ENCODE results near the gene KRT80. TPM values are rescaled to one million over a fixed set of nuclear protein-coding genes. Genes with fewer than 3 reads are reported as not detected.
A peak's percentile ranks its signal among the peaks of the same experiment; 100 is the strongest.

Gene KRT80
- polyA plus RNA-seq, 4 donors: 0.83 to 1.4 (median 1.0) TPM

- DNase-seq (ENCODE audit: low read depth in 4 of 4, low spot score in 3 of 4): no peak
Observed at GRCh38 chr12:52144512-52145227, 47.1 kb downstream of the KRT80 start.

GRCh38 chr12:52142431-52142830 lies 49.4 kb downstream of the KRT80 start:
- no peak for DNase-seq (ENCODE audit: low read depth in 4 of 4, low spot score in 3 of 4)

GRCh38 chr12:52141875-52142274 lies 49.9 kb downstream of the KRT80 start:
- no peak for DNase-seq (ENCODE audit: low read depth in 4 of 4, low spot score in 3 of 4)

- DNase-seq (ENCODE audit: low read depth in 4 of 4, low spot score in 3 of 4): no peak
Observed at GRCh38 chr12:52141306-52141705, 50.5 kb downstream of the KRT80 start.

GRCh38 chr12:52139579-52140062 lies 52.2 kb downstream of the KRT80 start:
- no peak for DNase-seq (ENCODE audit: low read depth in 4 of 4, low spot score in 3 of 4)

GRCh38 chr12:52139147-52139546 lies 52.7 kb downstream of the KRT80 start:
- no peak for DNase-seq (ENCODE audit: low read depth in 4 of 4, low spot score in 3 of 4)

- no peak for DNase-seq (ENCODE audit: low read depth in 4 of 4, low spot score in 3 of 4)
Observed at GRCh38 chr12:52137746-52138145, 54.1 kb downstream of the KRT80 start.

GRCh38 chr12:52132754-52133161 lies 59.1 kb downstream of the KRT80 start:
- no peak for DNase-seq (ENCODE audit: low read depth in 4 of 4, low spot score in 3 of 4)

- no peak for DNase-seq (ENCODE audit: low read depth in 4 of 4, low spot score in 3 of 4)
Observed at GRCh38 chr12:52130711-52131110, 61.1 kb downstream of the KRT80 start.

GRCh38 chr12:52127683-52128450 lies 63.9 kb downstream of the KRT80 start:
- DNase-seq (ENCODE audit: low read depth in 4 of 4, low spot score in 3 of 4): no peak

- DNase-seq (ENCODE audit: low read depth in 4 of 4, low spot score in 3 of 4): no peak
Observed at GRCh38 chr12:52126605-52127578, 64.9 kb downstream of the KRT80 start.

GRCh38 chr12:52126050-52126604 lies 65.7 kb downstream of the KRT80 start:
- DNase-seq (ENCODE audit: low read depth in 4 of 4, low spot score in 3 of 4): no peak

- DNase-seq (ENCODE audit: low read depth in 4 of 4, low spot score in 3 of 4): no peak
Observed at GRCh38 chr12:52125476-52125900, 66.3 kb downstream of the KRT80 start.

GRCh38 chr12:52123487-52124186 lies 68.2 kb downstream of the KRT80 start:
- DNase-seq (ENCODE audit: low read depth in 4 of 4, low spot score in 3 of 4): no peak

GRCh38 chr12:52122904-52123303 lies 68.9 kb downstream of the KRT80 start:
- no peak for DNase-seq (ENCODE audit: low read depth in 4 of 4, low spot score in 3 of 4)

GRCh38 chr12:52122540-52122871 lies 69.3 kb downstream of the KRT80 start:
- no peak for DNase-seq (ENCODE audit: low read depth in 4 of 4, low spot score in 3 of 4)

GRCh38 chr12:52121824-52122539 lies 69.8 kb downstream of the KRT80 start:
- peak in 1 of 4 donors; percentile 68 for DNase-seq (ENCODE audit: low read depth in 4 of 4, low spot score in 3 of 4)

- no peak for DNase-seq (ENCODE audit: low read depth in 4 of 4, low spot score in 3 of 4)
Observed at GRCh38 chr12:52120951-52121823, 70.6 kb downstream of the KRT80 start.

All from right renal pelvis (tissue), 4 donors.